ENCODE data around the gene PITPNM3.

- no peak for TF ChIP-seq EZH2 (IDR thresholded peaks at IDR 0.05)
- no peak for TF ChIP-seq POLR2AphosphoS5 (IDR thresholded peaks at IDR 0.05; ENCODE audit: borderline replicate concordance, low read depth, low read length)
- TF ChIP-seq FOXP2 (optimal IDR thresholded peaks at IDR 0.05; ENCODE audit: control extremely low read depth, extremely low read length, insufficient read depth): no peak
Observed at GRCh38 chr17:6495450-6496115, 60.8 kb downstream of the PITPNM3 start.
